ENCODE measurements around the gene FBLN7.

Gene FBLN7

GRCh38 chr2:112141626-112142007 lies 3.4 kb downstream of the FBLN7 start:
- no peak for DNase-seq

DNA sequence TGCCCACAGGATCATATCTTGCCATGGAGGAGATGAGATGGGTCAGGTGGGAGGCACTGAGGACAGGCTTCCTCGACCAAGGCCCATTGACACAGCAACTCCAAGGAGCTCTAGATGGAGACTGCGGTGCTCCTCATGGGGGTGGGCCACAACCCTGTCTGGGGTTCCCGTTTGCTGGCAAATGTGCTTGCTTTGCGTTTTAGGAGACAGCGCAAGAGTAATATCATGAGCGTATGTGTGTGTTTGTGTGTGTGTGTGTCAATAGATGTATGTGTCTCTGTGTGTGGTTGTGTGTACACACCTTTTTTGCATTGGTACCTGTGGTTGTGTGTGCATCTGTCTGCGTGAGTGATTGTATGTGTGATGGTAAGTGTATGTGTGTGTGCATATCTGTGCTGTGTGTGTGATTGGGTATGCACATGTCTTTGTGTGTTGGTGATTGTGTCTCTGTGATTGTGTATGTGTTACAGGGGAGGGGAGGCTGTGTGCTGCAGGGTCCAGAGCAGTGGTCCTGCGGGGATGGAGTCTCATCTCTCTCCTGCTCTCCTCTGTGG lies 4.4 kb downstream of the FBLN7 start:
- no peak for DNase-seq

DNA sequence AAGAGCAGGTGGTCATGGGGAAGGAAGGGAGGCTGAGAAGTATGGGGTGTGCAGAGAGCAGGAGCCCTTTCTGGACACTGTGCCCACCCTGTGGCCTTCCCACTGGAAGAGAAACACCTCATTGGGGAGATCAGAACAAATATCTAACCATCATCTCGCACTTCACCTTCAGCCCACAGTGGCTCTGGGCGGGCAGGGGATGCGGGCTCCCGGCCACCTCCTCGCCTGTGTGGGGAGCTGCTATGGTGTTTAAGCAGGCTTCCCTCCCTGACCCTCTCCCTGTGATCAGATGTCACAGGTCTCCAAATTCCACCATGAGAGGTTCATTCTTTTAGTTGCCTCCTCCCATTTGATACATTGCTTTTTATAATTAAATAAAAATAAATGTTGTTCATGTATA lies 5.0 kb downstream of the FBLN7 start:
- DNase-seq = no peak

- no peak for DNase-seq
Observed at GRCh38 chr2:112144966-112145365, 6.8 kb downstream of the FBLN7 start.

DNA sequence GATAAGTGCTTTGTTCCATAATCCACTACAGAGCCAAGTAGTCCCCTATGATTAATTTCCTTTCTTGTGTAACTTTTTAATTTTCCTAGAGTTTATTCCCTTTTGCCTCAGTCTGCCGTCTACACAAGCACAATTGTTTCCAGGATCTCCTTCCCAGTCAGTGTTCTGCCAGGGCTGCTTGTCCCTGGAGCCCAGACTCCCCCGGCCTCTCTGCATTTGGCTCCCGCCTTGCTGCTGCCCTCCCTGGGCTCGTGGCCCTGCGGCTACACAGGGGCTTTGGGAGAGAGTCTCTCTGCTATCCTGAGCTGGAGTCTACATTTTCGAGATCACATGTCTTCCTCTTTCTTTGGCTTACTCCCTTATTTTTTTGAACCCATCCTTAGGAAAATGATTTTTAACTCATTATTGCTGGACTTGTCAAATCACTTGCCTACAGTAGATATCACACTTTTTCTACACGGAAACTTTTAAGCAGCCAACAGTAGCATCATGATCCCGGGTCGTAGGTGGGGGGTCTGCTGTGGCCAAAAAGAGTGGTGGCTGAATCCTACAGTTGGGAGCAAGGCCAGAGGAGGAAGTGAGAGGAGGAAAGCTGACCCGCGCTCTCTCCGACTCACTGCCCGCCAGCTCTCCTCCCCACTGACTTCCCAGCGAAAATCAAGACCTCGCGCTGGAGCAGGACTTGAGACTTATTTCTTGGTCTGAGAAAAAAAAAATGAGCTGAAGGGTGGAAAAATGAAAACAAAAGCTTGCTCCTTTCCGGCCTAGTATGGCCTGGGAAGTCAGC lies 9.4 kb downstream of the FBLN7 start:
- no peak for DNase-seq

DNA sequence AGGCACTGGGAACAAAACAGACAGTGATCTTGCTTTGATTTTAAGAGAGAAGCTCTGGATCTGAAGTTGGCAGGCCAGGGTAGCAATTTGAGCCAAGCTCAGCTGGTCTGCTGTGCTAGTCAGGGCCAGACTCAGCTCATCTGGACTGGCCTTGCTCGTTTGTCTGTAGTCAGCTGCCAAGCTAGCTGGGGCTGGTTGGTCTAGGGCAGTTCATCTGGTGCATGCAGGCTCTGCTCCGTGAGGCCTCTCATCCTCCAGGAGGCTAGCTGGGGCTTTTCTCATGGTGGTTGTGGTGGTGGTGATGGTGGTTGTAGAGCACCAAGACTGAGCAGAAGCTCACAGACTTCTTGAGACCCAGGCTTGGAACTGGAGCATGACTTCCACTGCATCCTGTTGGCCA lies 10.3 kb downstream of the FBLN7 start:
- DNase-seq = no peak

DNA sequence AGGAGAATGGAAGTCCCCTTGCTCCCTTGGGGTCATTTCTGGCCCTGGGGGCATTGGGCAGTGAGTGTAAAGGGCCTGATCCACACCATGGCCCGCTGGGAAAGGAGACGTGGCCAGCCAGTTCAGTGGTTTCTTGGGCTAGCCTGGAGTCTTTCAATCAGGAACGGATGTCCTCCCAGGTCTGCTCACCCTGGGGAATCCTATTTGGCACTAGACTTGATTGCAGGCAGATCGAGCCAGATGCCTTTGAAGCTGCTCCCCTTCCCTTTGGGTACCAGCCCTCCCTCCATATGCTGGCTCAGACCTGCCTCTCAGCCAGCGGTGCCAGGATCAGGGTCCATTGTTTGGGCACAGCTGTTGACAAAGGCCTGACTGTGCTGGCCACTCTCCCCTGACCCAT lies 11.0 kb downstream of the FBLN7 start:
- no peak for DNase-seq

- no peak for DNase-seq
Observed at GRCh38 chr2:112149866-112150435, 11.8 kb downstream of the FBLN7 start.

GRCh38 chr2:112150447-112150846 lies 12.3 kb downstream of the FBLN7 start:
- DNase-seq = no peak

DNA sequence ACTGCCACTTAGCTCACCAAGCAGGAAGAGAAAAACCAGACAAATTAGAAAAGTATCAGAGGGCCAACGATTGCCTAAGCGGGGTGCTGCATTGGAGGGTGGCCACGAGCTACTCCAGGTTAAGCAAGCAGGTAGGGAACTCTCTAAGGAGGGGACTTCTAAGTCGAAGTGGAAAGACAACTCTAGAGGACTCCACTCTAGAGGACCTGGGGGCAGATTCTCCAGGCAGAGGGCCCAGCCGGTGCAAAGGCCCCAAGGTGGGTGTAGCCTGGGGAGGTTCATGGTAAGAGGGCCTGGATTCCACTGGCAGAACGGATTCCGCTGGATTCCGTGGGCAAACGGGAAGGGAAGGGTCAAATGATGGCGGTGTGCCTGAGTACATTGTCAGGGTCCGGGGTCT lies 12.7 kb downstream of the FBLN7 start:
- no peak for DNase-seq

DNA sequence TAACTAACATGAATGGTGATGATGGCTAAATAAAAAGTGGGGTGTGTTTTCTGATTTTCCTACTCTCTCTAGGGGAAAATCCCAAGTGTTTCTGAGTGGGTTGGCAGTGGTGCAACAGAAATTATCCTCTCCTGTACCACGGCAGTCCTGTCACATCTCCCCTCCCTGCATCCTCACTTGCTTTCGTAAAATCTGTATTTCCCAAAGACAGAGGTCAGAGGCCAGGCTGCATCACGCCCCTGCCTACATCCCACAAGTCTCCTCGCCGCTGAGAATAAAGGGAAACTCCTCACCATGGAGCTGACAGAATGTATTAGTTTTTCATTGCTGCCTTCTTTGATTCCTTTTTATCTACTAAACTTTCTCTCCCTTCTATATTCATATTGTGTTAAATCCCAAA lies 13.1 kb downstream of the FBLN7 start:
- DNase-seq = no peak

DNA sequence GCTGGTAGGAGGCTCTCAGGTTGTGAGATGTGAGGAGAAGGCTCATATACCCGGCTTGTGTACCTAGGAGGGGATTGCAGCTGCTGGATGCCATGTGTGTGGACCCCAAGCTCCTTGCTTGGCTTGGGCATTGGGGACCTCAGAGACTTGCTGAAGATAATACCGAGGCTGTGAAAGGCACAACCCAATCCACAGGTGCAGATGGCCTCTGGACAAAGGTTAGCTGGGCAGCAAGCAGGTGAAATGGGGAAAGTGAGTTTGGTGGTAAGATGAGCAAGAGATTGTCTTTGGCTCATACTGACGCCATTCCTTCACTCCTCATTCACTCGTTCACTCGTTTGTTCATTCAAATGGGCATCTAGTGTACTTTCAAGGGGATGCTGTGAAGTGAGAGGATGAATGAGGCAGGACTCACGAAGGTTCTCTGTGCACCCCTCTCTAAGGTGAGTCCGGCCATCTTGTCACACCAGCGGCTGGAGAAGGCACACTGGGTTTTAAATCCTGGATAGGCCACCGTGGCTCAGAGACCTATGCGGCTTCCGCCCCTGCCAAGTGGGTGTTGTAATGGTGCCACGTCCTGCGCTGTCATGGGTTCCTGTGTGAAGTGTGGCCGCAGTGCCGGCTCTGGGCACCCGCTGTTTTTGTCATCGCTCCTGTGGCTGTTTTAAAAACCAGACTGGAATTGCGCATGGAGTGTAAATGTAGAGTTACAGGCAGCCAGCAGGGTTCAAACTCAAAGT lies 13.7 kb downstream of the FBLN7 start:
- no peak for DNase-seq

- no peak for DNase-seq
Observed at GRCh38 chr2:112152476-112153178, 14.4 kb downstream of the FBLN7 start.

- no peak for DNase-seq
Observed at GRCh38 chr2:112153179-112153490, 14.9 kb downstream of the FBLN7 start.

GRCh38 chr2:112153501-112153900 lies 15.3 kb downstream of the FBLN7 start:
- DNase-seq = no peak

GRCh38 chr2:112154246-112155117 lies 16.3 kb downstream of the FBLN7 start:
- peak; percentile 31 to 35 for DNase-seq

DNA sequence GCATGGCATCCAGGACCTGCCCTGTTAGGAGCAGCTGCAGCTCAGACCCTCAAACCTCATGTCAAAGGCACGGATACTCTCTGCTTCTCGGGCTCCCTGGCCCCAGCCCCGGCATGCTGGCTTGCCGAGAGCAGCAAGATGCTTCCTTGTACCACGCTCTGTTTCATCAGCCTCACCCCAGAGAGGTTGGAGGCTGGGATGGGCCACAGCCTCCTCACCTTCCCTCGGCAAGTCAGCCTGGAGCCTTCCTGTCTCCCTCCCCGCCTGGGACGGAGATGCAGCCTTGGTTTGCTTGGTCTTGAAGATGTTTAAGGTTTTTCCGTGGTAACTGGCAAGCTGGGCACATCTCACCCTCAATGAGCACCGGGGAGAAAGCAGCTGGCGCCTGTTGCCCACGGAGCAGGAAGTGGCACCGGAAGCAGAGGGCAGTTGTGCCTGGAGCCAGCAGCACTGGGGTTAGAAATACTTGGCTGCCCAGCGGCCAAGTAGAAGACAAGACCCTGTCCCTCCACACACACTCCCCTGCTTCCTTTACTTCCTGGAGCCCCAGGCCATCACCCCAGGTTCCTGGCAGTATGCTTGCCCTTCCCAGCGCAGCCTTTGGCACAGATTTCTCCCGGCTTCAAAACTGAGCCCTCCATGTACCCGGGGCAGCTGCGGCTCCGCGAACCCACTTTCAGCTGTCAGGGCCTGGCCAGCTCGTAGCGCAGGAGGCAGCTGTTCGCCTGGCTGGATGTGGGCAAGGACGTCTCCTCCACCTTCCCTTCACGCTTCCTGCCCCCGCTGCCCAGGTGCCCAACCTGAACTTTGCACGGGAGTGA lies 17.4 kb downstream of the FBLN7 start:
- peak; percentile 18 to 43 for DNase-seq

GRCh38 chr2:112156152-112156986 lies 18.2 kb downstream of the FBLN7 start:
- DNase-seq = peak in 1 of 2 donors; percentile 38

DNA sequence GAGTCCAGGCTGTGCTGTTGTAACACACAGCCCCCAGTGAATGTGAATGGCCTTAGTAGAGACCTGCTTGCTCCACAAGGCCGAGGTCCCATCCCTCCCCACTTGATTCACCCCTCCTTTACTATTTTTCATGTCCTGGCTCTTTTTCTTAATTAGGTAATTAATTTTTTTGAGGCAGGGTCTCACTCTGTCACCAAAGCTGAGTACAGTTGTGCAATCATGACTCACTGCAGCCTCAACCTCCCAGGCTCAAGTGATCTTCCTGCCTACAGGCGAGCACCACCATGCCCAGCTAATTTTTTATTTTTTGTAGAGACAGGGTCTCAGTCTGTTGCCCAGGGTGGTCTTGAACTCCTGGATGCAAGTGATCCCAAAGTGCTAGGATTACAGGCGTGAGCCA lies 19.3 kb downstream of the FBLN7 start:
- DNase-seq = no peak

DNA sequence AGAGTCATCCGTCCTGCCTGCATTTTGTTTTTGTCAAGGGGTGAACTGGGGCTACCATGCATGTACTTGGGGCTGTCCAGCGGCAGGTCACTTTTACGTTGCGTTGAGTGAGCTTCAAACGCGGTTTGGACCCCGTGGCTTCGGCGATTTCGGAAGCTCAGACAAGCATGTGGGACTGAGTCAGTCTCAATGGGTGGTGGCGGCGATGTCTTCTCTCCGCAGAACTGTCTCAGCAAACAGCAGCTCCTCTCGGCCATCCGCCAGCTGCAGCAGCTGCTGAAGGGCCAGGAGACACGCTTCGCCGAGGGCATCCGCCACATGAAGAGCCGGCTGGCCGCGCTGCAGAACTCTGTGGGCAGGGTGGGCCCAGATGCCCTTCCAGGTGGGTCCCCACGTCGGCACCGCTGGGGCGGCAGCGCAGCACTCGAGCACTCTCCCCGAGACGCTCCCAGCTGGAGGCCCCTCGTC lies 21.3 kb downstream of the FBLN7 start:
- DNase-seq = peak in 1 of 2 donors; percentile 15
